NCI-H1930 (cell line): Measurements from ENCODE around the gene GALNT10.

Experiments
- DNase-seq, 2 experiments: peaks; one replicate each; lab custom pipeline; 2025; lab: John Stamatoyannopoulos, UW

Gene GALNT10

GRCh38 chr5:154236536-154237375 lies 46.2 kb downstream of the GALNT10 start:
- no peak for DNase-seq

GRCh38 chr5:154237376-154237743 lies 46.8 kb downstream of the GALNT10 start:
- no peak for DNase-seq

DNA sequence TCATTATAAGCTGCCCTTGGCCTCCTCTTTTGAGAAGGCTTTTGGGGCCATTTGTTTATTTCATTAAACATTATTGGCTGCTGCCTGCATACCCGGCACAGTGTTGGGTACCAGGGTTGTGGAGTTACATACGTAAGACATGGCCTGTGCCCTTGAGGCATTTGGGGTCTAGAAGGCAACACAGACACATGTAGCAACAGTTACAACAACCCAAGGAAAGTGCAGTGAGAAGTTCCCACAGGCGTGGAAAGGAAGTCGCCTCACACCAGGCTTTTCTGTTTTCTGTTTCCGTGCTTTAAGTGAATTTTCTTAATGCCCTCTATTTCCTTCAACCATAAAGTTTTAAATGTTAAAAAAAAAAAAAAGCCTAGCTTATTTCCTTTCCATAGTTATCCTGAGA lies 47.4 kb downstream of the GALNT10 start:
- no peak for DNase-seq

GRCh38 chr5:154238776-154239481 lies 48.4 kb downstream of the GALNT10 start:
- no peak for DNase-seq

DNA sequence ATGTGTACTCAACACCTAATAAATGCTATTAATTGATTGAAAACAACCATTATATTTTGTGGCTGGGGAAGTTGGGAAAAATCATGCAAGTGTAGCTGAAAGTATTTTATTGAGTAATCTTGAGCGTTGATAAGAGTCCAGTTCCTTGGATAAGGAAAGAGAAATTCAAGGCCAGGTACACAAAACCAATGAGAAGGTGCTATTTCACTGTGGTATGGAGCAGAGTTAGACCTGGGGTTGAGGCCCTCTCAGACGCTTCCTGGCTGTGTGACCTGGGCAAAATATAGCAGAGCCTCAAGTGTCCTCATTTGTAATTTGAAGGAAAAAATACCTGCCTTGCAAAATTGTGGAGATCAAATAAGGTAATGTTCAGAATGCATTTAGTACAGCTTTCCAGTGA lies 50.1 kb downstream of the GALNT10 start:
- DNase-seq, result no peak

- DNase-seq, result no peak
Measured at GRCh38 chr5:154241021-154241420, 50.5 kb downstream of the GALNT10 start.

DNA sequence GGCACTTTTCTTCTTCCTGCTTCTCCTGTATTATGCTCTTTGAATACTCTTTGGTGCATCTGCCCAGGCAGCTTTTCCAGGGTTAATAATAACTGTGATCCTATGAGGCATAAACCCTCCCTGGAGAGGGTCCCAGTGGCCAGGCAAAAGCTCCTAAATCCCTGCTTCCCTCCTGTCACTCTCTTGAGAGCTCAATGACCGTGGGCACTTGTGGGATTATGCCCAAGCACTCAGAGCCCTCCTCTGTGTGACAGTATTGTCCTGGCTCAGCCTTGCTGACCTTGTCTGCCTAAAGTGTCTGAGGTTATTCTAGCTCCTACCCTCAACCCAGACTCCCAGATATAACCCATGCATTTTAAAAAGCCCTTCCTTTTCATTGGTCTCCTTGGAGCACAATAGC lies 51.9 kb downstream of the GALNT10 start:
- no peak for DNase-seq

- DNase-seq, result no peak
Measured at GRCh38 chr5:154242964-154243376, 52.4 kb downstream of the GALNT10 start.

DNA sequence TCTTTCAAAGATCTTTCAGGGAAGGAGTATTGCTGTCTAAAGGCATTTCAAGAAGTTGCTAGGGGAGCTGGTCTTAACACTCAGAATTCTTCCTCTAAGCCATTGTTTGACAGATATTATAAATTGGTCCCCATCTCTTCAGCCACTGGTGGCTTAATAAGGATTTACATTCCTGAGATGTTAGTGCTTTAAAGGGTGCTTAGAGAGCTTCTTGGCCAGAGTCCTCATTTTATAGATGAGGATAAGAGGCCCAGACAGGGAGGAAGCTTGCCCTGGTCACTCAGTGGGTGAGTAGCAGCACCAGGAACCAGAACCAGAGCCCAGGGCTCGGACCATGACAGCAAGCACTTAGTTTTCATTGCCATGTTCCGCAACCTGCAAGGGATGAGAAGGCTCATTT lies 53.2 kb downstream of the GALNT10 start:
- DNase-seq, result no peak

- no peak for DNase-seq
Measured at GRCh38 chr5:154244476-154244875, 53.9 kb downstream of the GALNT10 start.

- no peak for DNase-seq
Measured at GRCh38 chr5:154248691-154249090, 58.2 kb downstream of the GALNT10 start.

DNA sequence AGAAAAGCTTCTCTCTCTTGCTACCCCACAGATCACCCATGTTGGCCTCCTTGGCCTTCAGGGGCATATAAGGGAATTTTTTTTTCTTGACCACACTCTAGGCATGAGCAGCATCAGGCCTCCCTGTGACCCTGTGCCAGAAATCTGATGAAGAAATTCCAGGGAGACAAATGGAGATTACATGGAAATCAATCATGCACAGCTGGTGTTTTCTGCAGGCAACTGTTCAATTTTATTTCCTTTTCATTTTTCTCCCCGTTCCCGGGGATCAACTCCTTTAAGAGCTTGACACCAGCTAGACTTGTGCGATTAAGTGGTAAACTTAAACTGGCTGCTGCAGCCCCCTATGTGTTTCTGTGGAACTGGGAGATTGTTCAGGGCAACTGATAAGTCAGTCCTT lies 59.3 kb downstream of the GALNT10 start:
- DNase-seq, result no peak

DNA sequence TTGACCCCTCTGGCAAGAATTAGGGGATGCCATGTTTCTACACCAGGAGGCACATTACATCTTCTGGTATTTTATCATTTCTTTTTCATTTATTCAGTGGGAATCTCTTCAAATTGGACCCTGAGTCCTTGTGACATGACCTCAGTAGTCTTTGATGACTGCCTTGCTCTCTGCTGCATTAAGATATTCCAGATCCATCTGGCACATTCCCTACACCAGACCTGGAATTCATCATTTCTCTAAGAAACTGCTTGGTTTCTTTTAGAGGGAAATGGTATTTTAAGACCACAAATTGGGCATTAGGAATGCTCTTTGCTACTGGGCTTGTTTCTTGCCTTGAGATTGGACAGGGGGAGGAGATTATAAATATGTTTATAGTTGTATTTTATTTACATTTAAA lies 61.0 kb downstream of the GALNT10 start:
- DNase-seq, result no peak

DNA sequence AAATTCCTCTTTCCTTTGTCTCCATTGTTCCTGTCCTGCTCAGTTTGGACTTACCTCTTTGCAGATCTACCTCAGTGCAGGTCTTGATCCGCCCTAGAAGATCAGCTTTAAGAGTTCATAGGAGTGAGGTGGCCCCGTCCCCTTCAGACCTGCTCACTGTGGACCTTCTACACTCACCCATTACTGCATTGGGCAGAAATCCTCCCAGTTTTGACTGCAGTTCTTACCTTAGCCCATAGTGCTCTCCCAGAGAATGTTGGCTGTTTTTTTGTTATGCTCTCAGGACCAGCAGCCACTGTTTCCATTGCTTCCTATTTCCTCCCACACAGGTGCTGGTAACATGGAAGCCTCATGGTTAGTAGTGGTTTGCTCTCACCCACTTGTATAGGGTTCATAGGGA lies 63.3 kb downstream of the GALNT10 start:
- DNase-seq, result no peak

DNA sequence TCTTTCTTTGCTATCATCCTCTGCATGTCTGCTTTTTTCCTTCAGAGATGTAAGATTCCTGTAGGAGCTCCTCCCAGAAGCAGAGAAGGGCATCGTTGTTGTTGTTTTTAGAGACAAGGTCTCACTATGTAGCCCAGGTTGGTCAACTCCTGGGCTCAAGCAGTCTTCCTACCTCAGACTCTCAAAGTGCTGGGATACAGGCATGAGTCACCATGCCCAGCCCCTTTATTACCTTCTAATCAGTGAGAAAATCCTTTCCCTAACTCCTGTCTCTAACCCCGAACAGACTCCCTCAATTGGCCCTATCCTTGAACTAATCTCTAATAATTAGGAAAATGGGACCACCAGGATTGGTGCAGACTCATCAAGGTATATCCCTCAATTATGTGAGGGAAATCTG lies 64.4 kb downstream of the GALNT10 start:
- DNase-seq, result no peak

DNA sequence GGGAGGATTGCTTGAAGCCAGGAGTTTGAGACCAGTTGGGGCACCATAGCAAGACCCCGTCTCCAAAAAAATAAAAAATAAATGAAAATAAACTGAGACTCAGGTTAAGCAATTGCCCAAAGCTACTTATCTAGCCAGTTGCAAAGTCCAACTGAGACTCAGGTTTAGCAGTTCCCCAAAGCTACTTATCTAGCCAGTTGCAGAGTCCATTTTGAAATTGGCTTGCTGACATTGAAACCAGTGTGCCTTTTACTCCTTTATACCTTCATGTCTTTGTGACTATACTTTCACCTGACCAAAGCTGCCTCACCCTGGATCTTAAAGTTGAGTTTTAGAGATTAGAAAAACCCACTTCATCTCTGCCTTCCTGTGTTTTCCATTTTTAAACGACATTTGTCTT lies 66.5 kb downstream of the GALNT10 start:
- no peak for DNase-seq

- no peak for DNase-seq
Measured at GRCh38 chr5:154258531-154259217, 68.1 kb downstream of the GALNT10 start.

- no peak for DNase-seq
Measured at GRCh38 chr5:154260224-154260927, 69.8 kb downstream of the GALNT10 start.

DNA sequence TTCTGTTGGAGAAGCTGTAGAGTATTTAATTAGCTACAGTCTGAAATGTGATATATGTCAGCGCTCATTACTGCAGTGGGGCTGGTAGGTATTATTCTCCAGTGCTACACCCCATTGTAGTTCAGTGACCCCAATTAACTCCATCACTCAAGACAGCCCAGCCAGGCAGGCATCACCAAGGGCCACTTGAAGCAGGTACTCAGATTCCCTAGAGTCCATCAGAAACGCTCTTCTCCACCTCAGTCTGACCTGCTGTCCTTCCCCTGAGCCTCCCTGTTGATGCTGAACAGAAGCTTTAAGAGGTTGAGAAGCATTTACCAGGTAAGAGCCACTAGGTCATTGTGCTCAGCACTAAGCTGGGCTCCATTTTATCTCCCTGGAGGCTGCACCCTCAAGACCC lies 71.8 kb downstream of the GALNT10 start:
- DNase-seq, result no peak

DNA sequence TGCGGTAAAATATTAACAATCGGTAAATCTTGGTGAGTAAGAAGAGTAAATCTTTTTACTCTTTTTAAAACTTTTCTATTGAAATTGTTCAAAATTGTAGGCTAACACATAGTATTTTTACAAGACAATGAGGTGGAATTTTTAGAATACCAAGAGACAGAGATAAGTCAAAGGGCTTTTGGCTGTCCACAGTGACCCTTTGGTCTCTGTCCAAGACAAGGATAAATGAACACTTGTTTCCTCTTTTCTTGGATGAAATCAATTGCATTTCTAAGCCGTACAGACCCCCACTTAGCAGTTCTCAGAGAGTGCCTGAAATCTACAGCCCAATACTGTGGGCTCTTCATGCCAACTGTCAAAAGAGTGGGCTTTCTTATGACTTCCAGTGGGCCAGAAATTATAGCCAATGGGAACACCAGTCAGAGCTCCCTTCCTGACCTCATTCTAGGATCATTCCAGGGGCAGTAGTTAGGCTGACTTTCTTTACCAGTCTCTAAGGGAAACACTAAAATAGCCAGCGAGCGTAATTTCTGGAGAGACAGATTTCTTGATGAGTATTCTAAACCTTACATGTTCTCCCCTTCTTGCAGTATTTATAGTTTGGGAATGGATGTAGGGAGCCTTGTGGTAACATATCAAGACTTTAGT lies 74.1 kb downstream of the GALNT10 start:
- DNase-seq, result no peak

GRCh38 chr5:154265197-154265773 lies 74.8 kb downstream of the GALNT10 start:
- no peak for DNase-seq
